HG03378 (cell line): ENCODE data around the gene CIC.

Experiments used
- ATAC-seq: cut with Tn5 transposase; IDR thresholded peaks from one replicate; pipeline ENCODE4 v1.9.1; 2021; ENCODE audit warnings: mild to moderate bottlenecking, moderate library complexity; ENCODE audit not compliant: unreplicated experiment

Gene CIC

GRCh38 chr19:42287017-42287826 lies 18.2 kb downstream of the CIC start:
- no peak for ATAC-seq

DNA sequence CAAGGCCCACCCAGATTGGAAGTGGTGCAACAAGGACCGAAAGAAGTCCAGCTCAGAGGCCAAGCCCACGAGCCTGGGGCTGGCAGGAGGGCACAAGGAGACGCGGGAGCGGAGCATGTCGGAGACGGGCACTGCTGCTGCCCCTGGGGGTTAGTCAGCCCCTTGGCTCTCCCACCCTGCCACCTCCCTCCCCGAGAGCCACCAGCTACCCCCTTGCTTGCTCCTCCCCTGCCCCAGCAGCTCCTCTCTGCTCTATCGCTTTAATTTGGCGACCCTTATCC lies 18.7 kb downstream of the CIC start:
- ATAC-seq, result no peak

GRCh38 chr19:42288387-42288786 lies 19.3 kb downstream of the CIC start:
- ATAC-seq, result no peak

GRCh38 chr19:42288881-42289555 lies 20.0 kb downstream of the CIC start:
- ATAC-seq, result no peak

DNA sequence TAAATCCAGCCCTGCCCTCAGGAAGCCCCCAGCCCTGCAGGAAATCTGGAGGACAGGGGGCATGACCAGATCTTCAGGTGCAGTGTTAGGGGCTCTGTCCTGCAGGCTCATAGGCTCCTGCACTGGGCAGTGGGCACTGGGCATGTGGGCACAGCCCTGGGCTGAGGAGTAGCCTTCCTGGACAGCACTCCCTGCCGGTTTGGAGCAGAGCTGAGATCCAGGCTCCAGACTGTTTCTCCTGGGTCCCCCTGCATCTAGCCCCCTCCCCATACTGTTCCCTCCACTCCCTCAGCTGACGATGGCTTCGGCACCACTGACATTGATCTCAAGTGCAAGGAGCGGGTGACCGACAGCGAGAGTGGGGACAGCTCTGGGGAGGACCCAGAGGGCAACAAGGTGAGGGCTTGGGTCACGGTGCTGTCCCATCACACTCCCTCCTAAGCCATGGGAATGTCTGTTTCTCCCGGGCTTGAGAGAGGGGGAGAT lies 20.5 kb downstream of the CIC start:
- ATAC-seq, result no peak

GRCh38 chr19:42290136-42290522 lies 21.1 kb downstream of the CIC start:
- no peak for ATAC-seq

DNA sequence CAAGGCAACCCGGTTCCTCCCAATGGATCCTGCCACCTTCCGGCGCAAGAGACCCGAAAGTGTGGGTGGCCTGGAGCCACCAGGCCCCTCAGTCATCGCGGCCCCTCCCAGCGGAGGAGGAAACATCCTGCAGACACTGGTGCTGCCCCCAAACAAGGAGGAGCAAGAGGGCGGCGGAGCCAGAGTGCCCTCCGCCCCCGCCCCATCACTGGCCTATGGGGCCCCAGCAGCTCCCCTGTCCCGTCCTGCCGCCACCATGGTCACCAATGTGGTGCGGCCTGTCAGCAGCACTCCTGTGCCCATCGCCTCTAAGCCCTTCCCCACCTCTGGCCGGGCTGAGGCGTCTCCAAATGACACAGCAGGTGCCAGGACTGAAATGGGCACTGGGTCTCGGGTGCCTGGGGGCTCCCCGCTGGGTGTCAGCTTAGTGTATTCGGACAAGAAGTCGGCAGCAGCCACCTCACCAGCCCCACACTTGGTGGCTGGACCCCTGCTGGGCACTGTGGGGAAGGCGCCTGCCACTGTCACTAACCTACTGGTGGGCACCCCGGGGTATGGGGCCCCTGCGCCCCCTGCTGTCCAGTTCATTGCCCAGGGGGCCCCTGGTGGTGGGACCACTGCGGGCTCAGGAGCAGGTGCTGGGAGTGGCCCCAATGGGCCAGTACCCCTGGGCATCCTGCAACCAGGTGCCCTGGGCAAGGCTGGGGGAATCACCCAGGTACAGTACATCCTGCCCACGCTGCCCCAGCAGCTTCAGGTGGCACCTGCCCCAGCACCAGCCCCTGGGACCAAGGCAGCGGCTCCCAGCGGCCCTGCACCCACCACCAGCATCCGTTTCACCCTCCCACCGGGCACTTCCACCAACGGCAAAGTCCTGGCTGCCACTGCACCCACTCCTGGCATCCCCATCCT lies 21.7 kb downstream of the CIC start:
- no peak for ATAC-seq

GRCh38 chr19:42291435-42291810 lies 22.4 kb downstream of the CIC start:
- no peak for ATAC-seq

- ATAC-seq, result no peak
Measured at GRCh38 chr19:42292042-42292960, 23.2 kb downstream of the CIC start.

GRCh38 chr19:42292963-42293362 lies 23.9 kb downstream of the CIC start:
- no peak for ATAC-seq

DNA sequence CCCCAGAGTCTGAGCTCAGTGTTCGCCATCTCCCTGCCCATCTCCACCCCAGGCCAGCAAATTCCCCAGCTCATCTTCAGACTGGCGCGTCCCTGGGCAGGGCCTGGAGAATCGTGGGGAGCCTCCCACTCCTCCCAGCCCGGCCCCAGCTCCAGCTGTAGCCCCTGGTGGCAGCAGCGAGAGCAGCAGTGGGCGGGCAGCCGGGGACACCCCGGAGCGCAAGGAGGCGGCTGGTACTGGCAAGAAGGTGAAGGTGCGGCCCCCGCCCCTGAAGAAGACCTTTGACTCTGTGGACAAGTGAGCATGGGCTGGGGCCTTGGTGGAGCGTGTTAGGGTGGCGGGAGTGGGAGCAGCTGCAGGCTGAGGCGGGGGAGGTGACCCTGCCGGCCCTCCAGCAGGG lies 24.5 kb downstream of the CIC start:
- ATAC-seq, result no peak

DNA sequence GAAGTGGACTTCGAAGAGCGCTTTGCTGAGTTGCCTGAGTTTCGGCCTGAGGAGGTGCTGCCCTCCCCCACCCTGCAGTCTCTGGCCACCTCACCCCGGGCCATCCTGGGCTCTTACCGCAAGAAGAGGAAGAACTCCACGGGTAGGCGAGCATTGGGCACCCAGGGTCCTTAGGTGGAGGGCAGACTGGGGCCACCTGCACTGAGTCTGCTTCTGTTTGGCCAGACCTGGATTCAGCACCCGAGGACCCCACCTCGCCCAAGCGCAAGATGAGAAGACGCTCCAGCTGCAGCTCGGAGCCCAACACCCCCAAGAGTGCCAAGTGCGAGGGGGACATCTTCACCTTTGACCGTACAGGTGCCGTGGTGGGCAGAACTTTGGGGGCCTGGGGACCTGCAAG lies 24.9 kb downstream of the CIC start:
- ATAC-seq, result no peak

- no peak for ATAC-seq
Measured at GRCh38 chr19:42294471-42295137, 25.6 kb downstream of the CIC start.

DNA sequence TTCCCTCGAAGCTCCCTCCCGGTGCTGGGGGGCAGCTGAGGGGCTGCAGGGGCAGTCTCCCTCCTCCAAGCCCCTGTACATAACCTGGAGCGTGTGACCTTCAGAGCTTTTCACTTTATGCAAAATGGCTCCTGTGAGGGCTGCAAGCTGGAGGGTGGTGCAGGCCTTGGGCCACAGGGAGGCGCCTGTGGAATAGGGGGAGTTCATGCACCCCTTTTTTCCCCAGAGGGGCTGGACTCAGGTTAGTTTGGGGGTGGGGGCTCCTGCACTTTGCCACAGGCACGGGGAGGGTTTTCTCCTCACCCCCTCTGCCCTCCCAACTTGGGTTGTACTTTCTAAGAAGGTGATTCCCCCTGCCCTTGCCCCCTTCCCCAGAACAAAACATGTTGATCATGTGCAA lies 26.3 kb downstream of the CIC start:
- ATAC-seq, result no peak

DNA sequence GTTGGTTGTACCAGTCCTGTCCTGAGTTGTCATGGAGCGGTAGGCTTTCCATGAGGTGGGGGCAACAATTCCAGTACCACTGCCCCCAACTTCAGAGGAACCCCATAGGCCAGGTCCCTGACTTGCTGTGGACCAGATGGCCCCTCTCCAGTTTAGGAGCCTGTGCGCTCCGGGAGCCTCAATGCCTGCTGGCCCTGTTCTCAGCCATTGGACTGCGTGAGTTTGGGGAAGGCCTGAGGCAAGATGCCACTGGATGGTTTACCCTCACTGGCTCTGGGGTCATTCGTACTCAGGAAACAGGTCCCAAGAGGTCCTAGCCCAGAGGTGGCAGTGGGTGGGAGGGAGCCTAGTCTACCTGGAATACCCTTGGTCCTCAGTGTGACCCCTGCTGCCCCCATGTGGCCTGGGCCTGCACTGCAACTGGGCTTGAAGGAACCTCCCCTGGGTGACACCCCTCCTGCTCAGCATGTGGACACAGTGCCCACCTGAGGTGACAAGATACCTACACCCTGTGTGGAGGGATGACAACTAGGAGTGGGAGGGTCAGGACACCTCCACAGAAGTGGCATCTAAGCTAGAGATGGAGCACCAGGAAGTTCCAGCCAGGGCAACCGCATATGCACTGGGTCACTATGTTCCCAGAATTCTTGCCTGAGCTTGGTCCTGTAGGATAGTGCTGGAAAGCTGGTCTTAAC lies 26.9 kb downstream of the CIC start:
- no peak for ATAC-seq

DNA sequence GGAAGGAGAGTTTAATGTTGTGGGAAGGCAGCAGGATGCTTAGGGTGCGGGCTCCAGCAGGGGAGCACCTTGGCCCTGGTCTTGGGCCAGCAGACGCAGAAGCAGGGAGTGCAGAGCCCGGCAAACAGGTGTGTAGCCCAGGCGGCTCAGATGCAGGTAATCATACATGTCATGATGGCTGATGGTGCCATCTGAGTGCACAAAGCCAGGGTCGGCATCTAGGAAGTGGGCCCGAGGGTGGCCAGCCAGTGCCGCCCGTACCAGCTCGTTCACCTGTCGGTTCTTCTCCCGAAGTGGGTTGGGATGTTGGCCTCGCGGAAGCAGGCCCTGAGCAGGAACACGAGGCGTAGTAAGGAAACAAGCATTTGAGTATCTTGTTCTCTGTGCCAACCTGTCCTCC lies 28.0 kb downstream of the CIC start:
- ATAC-seq, result no peak

- no peak for ATAC-seq
Measured at GRCh38 chr19:42301646-42302203, 32.7 kb downstream of the CIC start, which contains the start of gene PRR19. Gene PRR19 (plus strand): TSS chr19:42302132. CDS start chr19:42309585, 7,453 bp downstream.

DNA sequence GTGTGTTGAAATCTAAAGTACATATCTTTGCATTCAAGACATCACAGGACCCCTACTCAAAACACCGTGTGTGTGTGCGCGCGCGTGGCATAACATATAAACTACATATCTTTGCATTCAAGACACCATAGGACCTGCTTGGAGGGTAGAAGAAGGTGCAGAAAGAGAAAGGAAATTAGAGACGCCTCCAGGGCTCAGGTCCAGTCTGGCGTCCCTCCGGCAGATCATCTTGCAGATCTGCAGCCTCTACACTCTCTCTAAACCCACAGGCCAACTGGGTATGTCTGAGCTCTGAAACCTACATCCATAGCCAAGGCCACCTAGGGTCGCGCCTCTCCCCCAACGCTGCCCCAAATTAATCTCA lies 34.0 kb downstream of the CIC start:
- ATAC-seq, result no peak

- no peak for ATAC-seq
Measured at GRCh38 chr19:42303876-42304275, 34.8 kb downstream of the CIC start.
